ENCODE results near the gene ATP5PB. TPM values are rescaled to one million over a fixed set of nuclear protein-coding genes. Genes with fewer than 3 reads are reported as not detected.

ATP5PB gene
- polyA plus RNA-seq, 1 experiment = 519 TPM

GRCh38 chr1:111424281-111424680, 25.0 kb upstream of the ATP5PB start:
- DNase-seq (ENCODE audit: low read depth, low spot score) = no peak
- CTCF ChIA-PET = no interaction called here
- peaks cover 8% of the 10 kb centered on the region for H3K27me3 ChIP-seq (ENCODE audit: control insufficient read depth, insufficient read depth, low read length)
- no peak overlapping the region for H3K27ac ChIP-seq (ENCODE audit: low read depth, low read length)
- no peak for TF ChIP-seq CTCF (IDR thresholded peaks at IDR 0.05; ENCODE audit: low read depth, low read length)
- no peaks in the 10 kb centered on the region for H3K9me3 ChIP-seq (ENCODE audit: control insufficient read depth, insufficient read depth, low read length)
- POLR2A ChIA-PET = no interaction called here
- no peak overlapping the region for H3K4me3 ChIP-seq (ENCODE audit: low read depth, low read length)

GRCh38 chr1:111436726-111437125, 12.5 kb upstream of the ATP5PB start:
- Histone ChIP-seq H3K9me3 (ENCODE audit: control insufficient read depth, insufficient read depth, low read length) (no peaks in the 10 kb centered on the region), H3K27ac (ENCODE audit: low read depth, low read length) (no peak overlapping the region), H3K4me3 (ENCODE audit: low read depth, low read length) (no peak overlapping the region), H3K27me3 (ENCODE audit: control insufficient read depth, insufficient read depth, low read length) (no peaks in the 10 kb centered on the region)
- CTCF ChIA-PET = interaction anchor here (1.0 kb wide), 2 partner anchors 9 to 37 kb away, joined by 3 to 4 read pairs; partner anchors contain the start of gene OVGP1
- POLR2A ChIA-PET = interaction anchor here (1.5 kb wide), 1 partner anchor 19 kb away, joined by 6 read pairs; no protein-coding TSS in a partner anchor
- peak; percentile 52 for DNase-seq (ENCODE audit: low read depth, low spot score)
- no peak for TF ChIP-seq CTCF (IDR thresholded peaks at IDR 0.05; ENCODE audit: low read depth, low read length)

- no peak for DNase-seq (ENCODE audit: low read depth, low spot score)
- TF ChIP-seq CTCF (IDR thresholded peaks at IDR 0.05; ENCODE audit: low read depth, low read length) = no peak
- H3K4me3 ChIP-seq (ENCODE audit: low read depth, low read length) = no peak overlapping the region
- no peaks in the 10 kb centered on the region for H3K9me3 ChIP-seq (ENCODE audit: control insufficient read depth, insufficient read depth, low read length)
- ChIA-PET POLR2A (no interaction called here), CTCF (interaction anchor here (0.5 to 3.3 kb wide), 6 partner anchors 39 to 300 kb away, joined by 4 to 12 read pairs (median 6); no protein-coding TSS in a partner anchor)
- no peaks in the 10 kb centered on the region for H3K27me3 ChIP-seq (ENCODE audit: control insufficient read depth, insufficient read depth, low read length)
- no peak overlapping the region for H3K27ac ChIP-seq (ENCODE audit: low read depth, low read length)
Measured at GRCh38 chr1:111439461-111440351, 9.6 kb upstream of the ATP5PB start.

GRCh38 chr1:111441573-111442192, 7.6 kb upstream of the ATP5PB start:
- no peaks in the 10 kb centered on the region for H3K27me3 ChIP-seq (ENCODE audit: control insufficient read depth, insufficient read depth, low read length)
- no peak overlapping the region for H3K27ac ChIP-seq (ENCODE audit: low read depth, low read length)
- peak; percentile 66 for TF ChIP-seq CTCF (IDR thresholded peaks at IDR 0.05; ENCODE audit: low read depth, low read length)
- DNase-seq (ENCODE audit: low read depth, low spot score) = no peak
- H3K9me3 ChIP-seq (ENCODE audit: control insufficient read depth, insufficient read depth, low read length) = no peaks in the 10 kb centered on the region
- ChIA-PET CTCF (interaction anchor here (1.1 to 3.3 kb wide), 5 partner anchors 11 to 218 kb away, joined by 3 to 12 read pairs (median 3); no protein-coding TSS in a partner anchor), POLR2A (no interaction called here)
- H3K4me3 ChIP-seq (ENCODE audit: low read depth, low read length) = no peak overlapping the region

- DNase-seq (ENCODE audit: low read depth, low spot score) = no peak
- H3K4me3 ChIP-seq (ENCODE audit: low read depth, low read length) = no peak overlapping the region
- TF ChIP-seq CTCF (IDR thresholded peaks at IDR 0.05; ENCODE audit: low read depth, low read length) = no peak
- no peak overlapping the region for H3K27ac ChIP-seq (ENCODE audit: low read depth, low read length)
- POLR2A ChIA-PET = no interaction called here
- no peaks in the 10 kb centered on the region for H3K9me3 ChIP-seq (ENCODE audit: control insufficient read depth, insufficient read depth, low read length)
- CTCF ChIA-PET = interaction anchor here (1.1 to 3.3 kb wide), 2 partner anchors 42 to 219 kb away, joined by 3 to 12 read pairs; no protein-coding TSS in a partner anchor
- H3K27me3 ChIP-seq (ENCODE audit: control insufficient read depth, insufficient read depth, low read length) = no peaks in the 10 kb centered on the region
Measured at GRCh38 chr1:111442457-111442856, 6.8 kb upstream of the ATP5PB start.

Data from AG04450 (cell line).